Left colon (tissue), 2 donors: Measurements from ENCODE around the gene PPM1N. TPM values are rescaled to one million over a fixed set of nuclear protein-coding genes. Genes with fewer than 3 reads are reported as not detected.
"Not testable (repeated sequence)": the region's sequence is repeated elsewhere in the genome, so short reads cannot be mapped to it uniquely, and the experiment has no call there.

Source experiments
- ATAC-seq: fragments of 200-7000 bp; cut with Tn5 transposase; one replicate; pipeline ENCODE4 v1.9.1; 2020; ENCODE audit warnings: mild to moderate bottlenecking, moderate library complexity
- DNase-seq, 2 donors: peaks; one replicate each; pipeline ENCODE4 v3.0.0-alpha.2; 2020
- intact Hi-C, 2 donors: fragments of 100-400 bp; cut with DNase I in 1 of 2; cut with micrococcal nuclease in 1 of 2; formaldehyde crosslinking; loops; one replicate each; pipeline versions ENCODE4 v1.11.2 to v1.14.0; 2022; cut with DNase I, micrococcal nuclease
- total RNA-seq, 2 donors: library from RNA; stranded (reverse); fragmentation: NEBNext Ultra II Directional; extraction: Animal tissue kit (Norgen Biotek cat#: 25700); gene quantifications; one replicate each; pipeline ENCODE4 v1.2.1, GENCODE V29; 2021
- donor health status: DM: no; HTN: no; CAD: no.
- donor health status: DM: yes; HTN: yes; CAD: no.

Gene PPM1N
- total RNA-seq, 2 donors from 2014 or later, result 0.37 to 1.6 TPM

DNA sequence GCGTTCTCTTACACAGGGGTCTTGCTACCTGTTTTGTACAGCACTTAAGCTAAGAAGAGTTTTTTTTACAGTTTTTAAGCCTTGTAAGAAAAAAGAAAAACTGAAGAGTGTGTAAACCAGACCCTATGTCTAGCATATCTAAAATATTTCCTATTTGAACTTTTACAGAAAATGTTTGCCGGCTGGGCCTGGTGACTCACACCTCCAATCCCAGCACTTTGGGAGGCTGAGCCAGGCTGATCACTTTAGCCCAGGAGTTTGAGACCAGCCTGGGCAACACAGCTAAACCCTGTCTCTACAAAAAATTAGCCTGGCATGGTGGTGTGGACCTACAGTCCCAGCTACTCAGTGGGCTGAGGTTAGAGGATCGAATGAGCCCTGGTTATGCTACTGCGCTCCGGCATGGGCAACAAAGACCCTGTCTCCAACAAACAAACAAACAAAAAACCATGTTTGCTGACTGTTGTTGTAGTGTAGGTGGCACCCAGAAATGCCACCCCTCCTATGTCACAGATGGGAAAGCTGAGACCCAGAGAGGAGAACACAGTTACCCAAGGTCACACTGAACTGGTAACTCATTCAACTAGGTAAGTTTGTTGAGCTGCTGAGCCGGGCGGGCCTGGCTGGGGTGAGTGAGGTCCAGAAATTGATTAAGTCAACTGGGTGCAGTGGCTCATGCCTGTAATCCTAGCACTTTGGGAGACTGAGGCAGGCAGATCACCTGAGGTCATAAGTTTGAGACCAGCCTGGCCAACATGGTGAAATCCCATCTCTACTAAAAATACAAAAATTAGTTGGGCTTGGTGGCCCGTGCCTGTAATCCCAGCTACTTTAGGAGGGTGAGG, 7.1 kb downstream of the PPM1N start:
- no peak for ATAC-seq
- no peak for DNase-seq
- intact Hi-C loops, result no loop called here

DNA sequence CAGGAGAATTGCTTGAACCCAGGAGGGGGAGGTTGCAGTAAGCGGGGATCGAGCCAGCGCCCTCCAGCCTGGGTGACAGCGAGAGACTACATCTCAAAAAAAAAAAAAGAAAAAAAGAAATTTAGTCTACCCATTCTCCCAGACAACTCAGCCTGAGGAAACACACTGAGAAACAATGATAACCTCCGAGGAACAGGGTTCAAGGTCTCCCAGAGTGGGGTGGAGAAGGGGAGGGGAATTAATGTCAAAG, 7.7 kb downstream of the PPM1N start:
- intact Hi-C loops, result no loop called here
- no peak for DNase-seq
- no peak for ATAC-seq

DNA sequence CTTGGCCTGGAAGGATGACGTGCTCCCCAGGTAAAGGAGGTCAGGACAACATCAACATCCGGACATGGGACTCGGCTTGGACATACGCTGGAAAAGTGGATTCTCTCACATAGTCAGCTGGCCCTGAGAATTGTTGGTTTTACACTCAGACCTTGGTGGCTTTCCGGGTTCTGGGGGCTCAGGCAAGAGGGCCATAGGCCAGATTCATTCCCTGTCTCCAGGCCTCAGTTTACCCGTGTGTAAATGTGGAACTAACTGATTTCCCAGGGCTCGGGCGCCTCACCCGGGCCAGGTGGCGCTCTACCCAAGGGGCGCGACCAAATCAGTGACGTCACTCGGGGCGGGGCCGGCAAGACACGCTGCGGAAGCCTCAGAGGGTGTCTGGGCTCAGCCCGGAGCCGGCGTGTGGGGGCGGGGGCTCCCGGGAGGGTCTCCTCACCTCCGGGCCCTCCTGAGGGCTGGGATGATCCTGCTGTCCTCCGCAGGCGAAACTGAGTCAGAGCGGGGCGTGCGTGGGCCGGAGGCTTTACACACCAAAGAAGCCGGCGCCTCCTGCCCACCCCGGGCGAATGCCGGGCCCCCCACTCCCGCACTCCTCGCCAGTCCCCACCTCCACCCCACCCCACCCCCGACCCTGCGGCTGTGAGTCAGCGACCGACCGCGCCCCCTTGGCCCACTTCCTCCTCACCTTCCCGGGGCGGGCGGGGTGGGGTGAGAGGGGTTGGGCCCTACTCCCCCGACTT, 8.2 kb downstream of the PPM1N start:
- ATAC-seq, result peak; percentile 72
- DNase-seq, result peak; percentile 96 to 99
- intact Hi-C loops, result no loop called here

DNA sequence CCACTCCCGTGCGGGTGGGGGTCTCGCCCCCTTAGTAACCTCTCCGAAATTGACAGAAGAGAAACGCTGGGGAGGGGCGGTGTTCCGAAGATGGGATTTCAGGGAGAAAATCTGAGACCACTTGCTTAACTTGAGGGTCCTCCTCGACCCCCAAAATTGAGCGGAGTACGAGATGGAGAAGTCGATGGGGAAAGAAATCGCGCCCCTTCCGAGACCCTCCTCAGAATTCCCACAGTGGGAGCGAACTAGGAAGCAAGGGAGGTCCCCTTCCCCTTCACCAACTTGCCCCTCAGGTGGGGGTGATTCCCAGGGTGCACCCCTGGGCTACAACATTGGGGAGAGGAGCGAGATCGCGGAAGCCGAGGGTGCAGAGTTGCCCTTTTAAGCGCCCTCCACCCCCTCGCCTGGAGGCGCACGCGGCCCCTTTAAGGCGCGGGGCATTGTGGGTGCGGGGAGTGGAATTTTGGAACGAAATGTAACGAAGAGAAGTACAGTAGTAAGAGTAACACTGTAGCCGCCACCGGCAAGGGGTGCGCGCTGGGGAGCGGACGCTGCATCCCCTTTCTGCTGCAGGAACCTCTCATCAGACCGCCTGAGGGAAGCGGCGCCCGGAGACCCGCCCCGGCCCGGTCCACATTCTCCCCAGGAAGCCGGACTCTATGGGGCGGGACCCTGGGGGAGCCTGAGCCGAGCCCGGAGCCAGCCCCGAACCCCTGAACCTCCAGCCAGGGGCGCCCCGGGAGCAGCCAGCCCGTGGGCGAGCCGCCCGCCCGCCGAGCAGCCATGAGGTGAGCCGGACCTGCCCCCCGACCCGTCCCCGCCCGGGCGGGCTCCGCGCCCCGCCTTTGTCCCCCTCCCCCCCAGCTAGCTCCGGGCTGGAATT, 9.0 kb downstream of the PPM1N start, which contains the start of gene VASP:
VASP (plus strand) TSS at position 491 of the 883 bp plus-strand sequence; CDS start at position 784, 293 bp downstream.
- peak; percentile 67 for ATAC-seq
- intact Hi-C loops, result no loop called here

DNA sequence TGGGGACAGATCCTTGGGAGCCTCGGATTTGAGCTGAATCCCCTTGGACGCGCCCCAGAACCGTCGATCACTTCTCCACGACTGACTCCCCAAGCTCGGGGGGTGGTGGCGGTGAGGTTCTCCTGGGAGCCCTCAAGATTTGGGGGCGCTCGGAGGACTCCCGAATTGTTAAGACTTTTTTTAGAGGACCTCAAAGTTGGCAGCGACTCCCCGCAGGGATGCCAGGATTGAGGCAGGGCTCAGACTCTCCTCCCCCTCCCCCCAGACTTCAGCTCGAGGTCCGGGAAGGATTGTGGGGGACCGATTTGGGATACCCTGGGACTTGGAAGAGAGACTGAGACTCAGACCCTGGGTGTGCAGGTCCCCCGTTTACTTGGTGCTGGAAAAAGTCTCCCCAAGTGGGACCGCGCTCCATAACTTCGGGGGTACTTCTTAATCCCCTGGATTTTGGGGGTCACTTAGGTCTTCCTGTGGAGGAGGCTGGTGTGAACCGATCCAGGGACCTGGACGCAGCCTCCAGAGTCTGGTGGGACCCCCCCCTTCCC, 9.7 kb downstream of the PPM1N start:
- DNase-seq (no peak), ATAC-seq (no peak)
- intact Hi-C loops, result no loop called here

More for the DNA sequence above, 9.0 kb downstream of the PPM1N start, which contains the start of gene VASP:
- DNase-seq, result peak; percentile 91 to 94

DNA sequence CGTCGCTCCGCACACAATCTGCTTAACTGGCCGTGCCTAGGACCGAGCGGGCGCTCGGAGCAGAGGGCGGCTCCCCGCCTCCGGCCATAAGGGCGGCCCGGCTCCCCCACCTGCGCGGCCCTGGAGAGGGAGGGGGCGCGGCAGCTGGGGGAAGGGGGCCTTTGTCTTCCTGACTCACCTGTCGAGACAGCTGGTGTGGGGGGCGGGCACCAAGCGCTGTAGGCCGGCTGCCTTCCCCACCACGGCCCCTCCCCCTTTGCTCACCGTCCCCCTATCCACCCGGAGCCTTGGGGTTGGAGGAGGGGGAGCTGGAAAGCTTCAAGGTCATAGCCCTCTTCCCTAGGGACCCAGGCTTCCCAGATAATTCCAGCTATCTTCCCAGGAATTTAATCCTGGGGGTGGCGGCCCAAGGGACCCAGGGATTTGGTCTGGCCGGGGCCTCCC, 10.2 kb downstream of the PPM1N start:
- DNase-seq (peak; percentile 84 to 88), ATAC-seq (peak; percentile 40)
- intact Hi-C loops, result no loop called here

DNA sequence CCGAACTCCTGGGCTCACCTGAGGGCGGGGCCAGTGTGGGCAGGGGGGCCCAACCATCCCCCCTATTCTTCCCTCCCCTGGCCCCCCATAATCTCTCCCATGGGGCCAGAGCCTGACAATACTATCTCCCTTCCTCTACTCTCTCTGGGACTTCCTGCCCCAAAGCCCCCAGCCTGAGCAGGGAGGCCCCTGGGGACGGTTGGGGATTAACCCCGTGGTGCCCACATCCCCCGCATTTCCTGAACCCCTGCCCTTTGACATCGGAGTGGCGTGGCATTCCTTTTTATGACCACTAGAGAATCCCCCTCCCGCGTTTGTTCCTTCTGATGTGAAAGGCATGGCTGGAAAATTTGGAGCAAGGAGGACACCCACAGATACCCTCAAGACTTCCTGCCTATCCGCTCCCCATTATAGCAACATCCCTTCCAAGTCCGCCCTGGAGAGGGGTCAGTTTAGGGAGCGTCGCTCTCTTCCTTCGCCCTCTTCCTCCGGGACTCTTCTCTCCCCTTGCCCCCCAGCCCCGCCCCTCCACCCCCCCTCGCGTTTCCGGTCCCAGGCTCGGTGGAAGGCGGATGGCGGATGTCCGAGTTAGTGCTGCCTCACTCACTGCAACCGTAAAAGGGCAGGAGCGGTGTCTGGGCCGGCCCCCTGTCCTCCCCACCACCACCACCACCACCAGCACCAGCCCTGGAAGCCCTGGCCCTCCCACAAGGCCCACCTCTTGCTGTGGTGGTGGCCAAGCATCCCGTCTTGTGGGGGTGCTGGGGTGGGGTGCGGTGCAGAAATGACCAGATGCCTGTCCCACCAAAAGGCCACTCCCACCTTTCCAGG, 10.8 kb downstream of the PPM1N start:
- ATAC-seq, result peak; percentile 33
- intact Hi-C loops, result no loop called here
- DNase-seq, result peak; percentile 81 to 89

DNA sequence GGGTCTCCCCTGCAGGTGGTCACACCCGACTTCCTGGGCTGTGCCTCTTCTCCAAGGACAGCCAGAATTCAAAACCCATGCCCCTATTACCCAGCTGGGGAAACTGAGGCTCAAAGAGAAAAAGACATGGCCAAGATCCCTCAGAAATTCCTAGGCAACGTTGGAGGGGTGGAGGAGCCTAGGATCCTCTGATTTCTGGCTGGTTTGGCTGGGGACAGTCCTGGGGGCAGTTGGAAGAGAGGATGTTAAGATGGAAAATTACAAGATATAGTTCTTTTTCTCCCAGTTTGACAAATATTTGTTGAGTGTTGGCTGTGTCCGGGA, 11.4 kb downstream of the PPM1N start:
- intact Hi-C loops, result loop anchor here in 1 of 2 donors (5.0 kb wide), 1 partner anchor 128 kb away; the partner anchor contains the start of gene EML2
- ATAC-seq, result no peak
- DNase-seq, result no peak

DNA sequence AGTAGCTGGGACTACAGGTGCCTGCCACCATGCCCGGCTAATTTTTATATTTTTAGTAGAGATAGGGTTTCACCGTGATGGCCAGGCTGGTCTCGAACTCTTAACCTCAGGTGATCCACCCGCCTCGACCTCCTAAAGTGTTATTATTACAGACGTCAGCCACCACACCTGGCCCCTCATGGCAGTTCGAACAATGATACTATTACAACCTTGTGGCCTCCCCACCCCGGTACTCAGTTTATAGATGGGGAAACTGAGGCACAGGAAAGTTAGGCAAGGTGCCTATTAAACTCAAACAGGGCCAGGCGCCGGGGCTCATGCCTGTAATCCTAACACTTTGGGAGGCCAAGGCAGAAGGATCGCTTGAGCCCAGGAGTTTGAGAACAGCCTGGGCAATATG, 12.1 kb downstream of the PPM1N start:
- not testable (repeated sequence) for DNase-seq, ATAC-seq
- intact Hi-C loops, result loop anchor here in 1 of 2 donors (5.0 kb wide), 1 partner anchor 127 kb away; the partner anchor contains the start of gene EML2

DNA sequence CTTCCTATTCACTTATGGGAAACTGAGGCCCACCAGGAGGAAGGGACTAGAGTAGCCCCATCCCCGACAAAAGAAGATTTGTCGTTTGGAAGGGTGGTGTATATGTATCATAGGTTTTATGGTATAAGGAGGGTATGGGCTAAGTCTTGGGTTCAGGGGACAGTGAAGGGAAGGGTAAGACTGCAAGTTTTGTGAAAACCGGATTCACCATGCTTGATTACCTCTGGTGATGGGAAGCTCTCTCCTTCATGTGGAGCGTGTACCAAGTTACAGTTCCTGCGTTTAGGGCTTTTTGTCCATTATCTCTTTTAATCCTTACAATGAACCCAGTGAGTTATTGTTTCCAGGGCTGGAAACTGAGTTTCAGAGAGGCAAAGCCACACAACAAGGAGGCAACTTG, 12.8 kb downstream of the PPM1N start:
- intact Hi-C loops, result loop anchor here in 1 of 2 donors (5.0 kb wide), 1 partner anchor 126 kb away; the partner anchor contains the start of gene EML2
- no peak for DNase-seq
- ATAC-seq, result no peak

DNA sequence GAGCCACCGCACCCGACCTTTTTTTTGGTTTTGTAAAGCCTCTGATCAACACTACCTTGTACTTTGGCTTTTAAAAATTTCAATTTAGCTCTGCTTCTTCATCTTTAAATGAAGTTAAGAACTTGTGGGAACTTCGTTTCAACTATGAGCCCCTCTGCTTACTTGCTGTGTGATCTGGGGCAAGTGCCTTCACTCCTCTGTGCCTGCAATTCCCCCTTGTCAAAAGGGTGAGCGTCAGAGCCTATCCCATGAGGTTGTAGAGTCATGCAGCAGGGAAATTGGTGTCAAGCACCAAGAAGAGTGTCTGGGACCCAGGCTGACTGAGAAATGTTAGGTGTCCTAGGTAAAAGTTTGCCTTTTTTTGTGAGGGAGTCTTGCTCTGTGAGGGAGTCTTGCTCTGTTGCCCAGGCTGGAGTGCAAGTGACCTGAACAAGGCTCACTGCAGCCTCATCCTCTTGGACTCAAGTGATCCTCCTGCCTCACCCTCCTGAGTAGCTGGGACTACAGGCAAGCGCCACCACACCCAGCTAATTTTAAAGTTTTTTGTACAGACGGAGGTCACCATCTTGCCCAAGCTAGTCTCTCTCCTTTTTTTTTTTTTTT, 14.7 kb downstream of the PPM1N start:
- ATAC-seq, result no peak
- peak in 1 of 2 donors; percentile 10 for DNase-seq
- intact Hi-C loops, result loop anchor here in 1 of 2 donors (5.0 kb wide), 1 partner anchor 124 kb away; the partner anchor contains the start of gene EML2

DNA sequence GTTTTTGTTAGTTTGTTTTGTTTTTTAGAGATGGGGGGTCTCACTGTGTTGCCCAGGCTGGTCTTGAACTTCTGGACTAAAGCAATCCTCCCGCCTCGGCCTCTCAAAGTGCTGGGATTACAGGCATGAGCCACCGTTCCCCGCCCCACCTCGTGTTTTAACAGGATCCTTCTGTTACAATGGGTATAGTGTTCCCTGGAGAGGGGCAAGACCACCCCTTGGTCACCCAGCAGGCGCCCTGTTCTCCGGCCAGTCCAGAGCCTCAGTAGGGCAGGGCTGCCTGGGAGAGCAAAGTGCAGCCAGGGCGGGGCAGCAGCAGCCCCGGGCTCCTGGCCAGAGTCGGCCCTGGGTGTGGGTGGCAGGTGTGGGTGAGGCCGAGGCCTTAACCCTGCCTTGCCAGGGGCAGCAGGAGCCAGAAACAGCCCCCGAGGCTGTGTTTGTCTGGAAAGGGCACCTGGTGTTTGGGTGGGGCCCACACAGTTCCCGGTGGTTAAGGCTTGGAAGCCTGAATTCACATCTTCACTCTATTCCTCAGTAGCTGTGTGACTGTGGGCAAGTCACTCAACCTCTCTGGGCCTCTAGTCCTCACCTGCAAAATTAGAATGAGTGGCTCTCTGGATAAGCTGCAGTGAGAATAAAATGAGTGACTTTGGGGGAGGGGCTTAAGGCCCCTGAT, 16.3 kb downstream of the PPM1N start:
- intact Hi-C loops, result loop anchor here in 1 of 2 donors (5.0 kb wide), 1 partner anchor 123 kb away; the partner anchor contains the start of gene EML2
- ATAC-seq (peak; percentile 79), DNase-seq (peak; percentile 89 to 93)

DNA sequence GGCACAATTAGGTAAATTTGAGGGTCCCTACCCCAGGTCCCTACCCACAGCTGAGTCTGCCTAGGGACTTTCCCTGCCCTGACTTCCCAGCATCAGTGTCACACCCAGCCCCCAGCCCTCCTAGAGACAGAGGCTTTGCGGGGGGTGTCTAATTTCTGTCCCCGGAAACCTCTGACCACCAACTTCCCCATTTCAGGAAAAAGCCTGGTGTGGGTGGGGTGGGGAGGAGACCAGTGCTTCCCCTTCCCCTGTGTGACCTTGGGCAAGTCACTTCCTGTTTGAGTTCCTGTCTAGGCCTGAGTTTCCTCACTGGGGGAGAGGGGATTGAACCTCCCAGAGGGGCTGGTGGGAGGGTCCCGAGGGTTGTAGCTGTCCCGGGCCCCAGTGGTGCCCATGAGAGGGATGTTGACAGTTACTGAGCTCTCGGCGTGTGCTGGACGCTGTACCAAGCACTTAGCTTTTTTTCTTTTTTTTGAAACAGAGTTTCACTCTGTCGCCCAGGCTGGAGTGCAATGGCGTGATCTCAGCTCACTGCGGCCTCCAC, 16.9 kb downstream of the PPM1N start:
- peak; percentile 60 to 81 for DNase-seq
- peak; percentile 41 for ATAC-seq
- intact Hi-C loops, result no loop called here

DNA sequence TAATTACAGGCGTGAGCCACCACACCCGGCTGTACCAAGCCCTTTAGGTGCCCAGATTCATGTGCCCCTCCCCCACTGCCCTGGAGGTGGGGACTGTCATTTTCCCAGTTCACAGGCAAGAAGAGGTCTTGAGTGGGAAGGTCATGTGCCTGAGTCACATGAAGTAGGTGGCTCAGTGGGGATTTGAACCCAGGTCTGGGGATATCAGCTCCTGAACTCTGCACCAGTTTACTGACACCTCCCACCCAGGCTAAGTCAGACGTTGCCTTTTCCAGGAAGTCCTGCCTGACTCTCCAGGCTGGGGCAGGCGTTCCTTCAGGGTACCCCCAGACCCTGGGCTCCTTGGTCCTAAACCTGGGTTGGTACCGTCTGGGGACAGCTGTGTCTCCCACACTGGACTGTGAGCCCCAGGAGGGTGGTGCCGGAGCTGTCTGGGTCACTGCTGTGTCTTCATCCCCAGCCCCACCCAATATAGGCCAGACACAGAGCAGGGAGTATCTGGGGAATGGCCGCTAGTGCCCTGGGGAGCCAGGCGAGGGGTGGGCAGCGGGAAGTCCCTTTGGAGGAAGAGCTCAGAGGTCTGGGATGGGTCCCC, 17.7 kb downstream of the PPM1N start:
- DNase-seq (peak; percentile 77 to 81), ATAC-seq (peak; percentile 48)
- intact Hi-C loops, result no loop called here

DNA sequence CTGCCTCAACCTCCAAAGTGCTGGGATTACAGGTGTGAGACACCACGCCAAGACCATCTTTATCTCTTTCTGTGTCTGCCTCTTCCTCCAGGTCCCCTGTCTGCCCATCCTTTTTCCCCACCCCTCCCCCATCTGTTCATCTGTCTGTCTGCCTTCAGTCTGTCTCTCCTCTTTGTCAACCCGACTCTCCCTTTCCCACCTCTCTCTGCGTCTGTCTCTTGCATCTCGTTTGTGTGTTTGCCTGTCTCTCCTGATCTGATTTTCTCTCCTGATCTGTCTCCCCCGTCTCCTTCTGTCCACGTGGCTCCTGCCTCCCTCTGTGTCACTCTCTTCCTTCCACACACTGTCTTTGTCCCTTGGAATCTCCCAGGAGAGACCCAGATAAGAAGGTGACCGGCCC, 19.0 kb downstream of the PPM1N start:
- ATAC-seq (no peak), DNase-seq (no peak)
- intact Hi-C loops, result no loop called here
